A673 (cell line): ENCODE results near the gene MAPK12. TPM values are rescaled to one million over a fixed set of nuclear protein-coding genes. Genes with fewer than 3 reads are reported as not detected.

Experiments
- BruUV-seq: library from RNA; stranded (reverse); fragments of 400-500 nt; replicated peaks from 2 replicates; lab custom pipeline; 2021; lab: Mats Ljungman, UMichigan
- CTCF ChIA-PET: fragments of 300-600 bp; sonication (Branson Sonifier 250); formaldehyde crosslinking; loops from one replicate; lab custom pipeline; 2022; ENCODE audit warnings: antibody characterized with exemption; lab: Charles Lee
- POLR2A ChIA-PET: fragments of 300-600 bp; sonication (Branson Sonifier 250); formaldehyde crosslinking; loops from one replicate; lab custom pipeline; 2022; ENCODE audit warnings: antibody characterized with exemption; ENCODE audit not compliant: low non-redundant PET; lab: Charles Lee
- DNase-seq: peaks from one replicate; pipeline ENCODE4 v3.0.0-alpha.2; 2015; ENCODE audit warnings: low spot score
- H3K27ac ChIP-seq: fragments of 200-600 bp; sonication (generic); 2 replicates; pipeline ENCODE4 v1.5.1; 2016; ENCODE audit warnings: mixed run types, low read depth, mild to moderate bottlenecking, mixed read lengths, antibody characterized with exemption, low read length; ENCODE audit not compliant: poor library complexity, severe bottlenecking
- H3K27me3 ChIP-seq: fragments of 200-600 bp; sonication (generic); replicated peaks from 2 replicates; pipeline ENCODE4 v1.6.1; 2017; ENCODE audit warnings: mixed run types, low read depth, mild to moderate bottlenecking, mixed read lengths, antibody characterized with exemption, low read length; ENCODE audit not compliant: insufficient read depth, poor library complexity
- H3K36me3 ChIP-seq: fragments of 200-600 bp; sonication (generic); 2 replicates; pipeline ENCODE4 v1.6.1; 2016; ENCODE audit warnings: mixed run types, mild to moderate bottlenecking, mixed read lengths, antibody characterized with exemption, low read length; ENCODE audit not compliant: insufficient read depth, poor library complexity, severe bottlenecking
- H3K4me1 ChIP-seq: fragments of 200-600 bp; sonication (generic); 2 replicates; pipeline ENCODE4 v1.6.1; 2017; ENCODE audit warnings: mixed run types, mild to moderate bottlenecking, mixed read lengths, antibody characterized with exemption, low read length; ENCODE audit not compliant: insufficient read depth, poor library complexity, severe bottlenecking
- H3K4me3 ChIP-seq: fragments of 200-600 bp; sonication (generic); 2 replicates; pipeline ENCODE4 v1.5.1; 2016; ENCODE audit warnings: low read depth, mixed run types, mild to moderate bottlenecking, mixed read lengths, low read length; ENCODE audit not compliant: poor library complexity, severe bottlenecking
- H3K9me3 ChIP-seq: fragments of 200-600 bp; sonication (generic); 2 replicates; pipeline ENCODE4 v1.6.1; 2016; ENCODE audit warnings: mixed run types, low read depth, mild to moderate bottlenecking, mixed read lengths, antibody characterized with exemption, low read length; ENCODE audit not compliant: poor library complexity, severe bottlenecking
- CTCF ChIP-seq: fragments of 300-800, 200-600 bp; sonication (generic); conservative IDR thresholded peaks from 2 replicates; pipeline ENCODE4 v1.5.1; 2017; ENCODE audit warnings: low read depth, mild to moderate bottlenecking, antibody characterized with exemption, low read length, moderate library complexity, mixed read lengths
- EZH2 ChIP-seq: fragments of 200-600 bp; sonication (generic); IDR thresholded peaks from 2 replicates; pipeline ENCODE4 v1.6.1; 2017; ENCODE audit warnings: borderline replicate concordance, low read depth, mild to moderate bottlenecking, mixed read lengths, antibody characterized with exemption, low read length; ENCODE audit not compliant: poor library complexity, severe bottlenecking
- intact Hi-C: fragments of 100-400 bp; cut with micrococcal nuclease; formaldehyde crosslinking; loops from one replicate; pipeline ENCODE4 v1.10.0; 2022; ENCODE audit not compliant: unreplicated experiment
- total RNA-seq: library from RNA; stranded (reverse); gene quantifications from 2 replicates; pipeline ENCODE4 v1.2.3, GENCODE V29; 2021

The MAPK12 gene
- total RNA-seq, 1 experiment from 2014 or later, result 20.8 TPM

DNA sequence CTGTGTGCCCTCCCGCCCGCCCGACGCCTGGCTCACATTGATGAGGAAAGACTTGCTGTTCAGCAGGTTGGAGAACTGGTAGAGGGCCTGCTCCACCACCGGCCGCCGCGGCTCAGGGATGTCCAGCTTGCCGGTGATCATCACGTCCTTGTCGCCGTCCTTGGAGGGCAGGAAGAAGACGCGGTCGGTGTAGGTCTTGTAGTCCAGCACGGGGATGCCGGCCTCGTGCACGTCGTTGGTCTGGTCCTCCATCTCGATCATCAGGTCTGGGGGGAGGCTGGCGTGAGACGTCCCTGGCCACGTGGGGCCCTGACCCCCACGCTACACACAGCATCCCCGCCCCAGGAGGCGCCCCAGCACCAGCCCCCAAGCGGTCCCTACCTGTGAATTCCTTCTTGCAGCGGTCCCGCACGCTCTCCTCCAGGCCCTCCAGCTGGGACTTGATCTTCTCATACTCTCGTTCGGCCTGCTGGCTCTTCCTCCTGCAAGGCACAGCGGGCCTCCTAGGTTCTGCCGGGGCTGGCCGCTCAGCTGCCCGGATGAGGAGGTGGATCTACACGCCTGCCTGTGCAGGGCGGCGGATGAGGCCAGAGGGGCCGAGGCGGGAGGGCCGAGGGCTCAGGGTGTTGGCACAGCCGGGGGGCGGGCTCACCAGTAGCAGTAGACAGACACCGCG, 19.4 kb upstream of the MAPK12 start:
- no peaks in the 10 kb centered on the region for H3K9me3 ChIP-seq
- H3K27ac ChIP-seq, result no peak overlapping the region
- no peaks in the 10 kb centered on the region for H3K27me3 ChIP-seq
- CTCF ChIA-PET, result no interaction called here
- H3K4me1 ChIP-seq, result no peaks in the 10 kb centered on the region
- TF ChIP-seq EZH2 (no peak), CTCF (no peak)
- no peak overlapping the region for H3K4me3 ChIP-seq
- intact Hi-C loops, result no loop called here
- TSS peak; percentile 42 for BruUV-seq
- no peak for DNase-seq
- H3K36me3 ChIP-seq, result peaks cover 84% of the 10 kb centered on the region
- POLR2A ChIA-PET, result no interaction called here

DNA sequence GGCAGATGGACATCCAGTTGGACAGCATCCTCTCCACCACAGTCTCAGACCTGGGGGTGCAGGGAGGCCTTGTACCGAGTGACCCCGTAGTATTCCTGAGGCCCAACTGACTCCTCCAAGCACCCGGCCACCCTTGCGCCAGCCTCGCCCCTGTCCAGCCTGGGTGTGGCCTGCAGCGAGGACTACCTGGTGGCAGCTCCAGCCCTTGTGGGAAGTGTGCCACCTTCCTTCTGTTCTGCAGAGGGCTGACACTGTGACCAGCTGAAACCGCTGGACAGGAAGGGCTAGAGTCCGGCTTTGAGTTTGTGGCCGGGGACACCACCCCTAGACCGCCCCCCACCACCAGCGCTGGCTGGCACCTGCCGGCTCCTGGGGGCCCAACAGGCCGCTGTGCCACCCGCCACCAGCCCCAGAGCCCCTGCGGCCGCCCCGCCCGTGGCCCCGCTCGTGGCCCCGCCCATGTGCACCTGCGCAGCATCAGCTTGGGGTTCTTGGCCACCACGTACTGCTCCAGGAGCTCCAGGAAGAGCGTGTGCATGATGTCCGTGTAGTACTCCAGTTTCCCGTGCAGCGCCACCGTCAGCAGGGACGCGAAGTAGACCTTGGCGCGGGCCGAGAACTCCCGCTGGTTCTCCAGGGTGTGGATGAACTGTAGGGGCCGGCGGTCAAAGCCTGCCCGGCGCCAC, 18.7 kb upstream of the MAPK12 start:
- H3K27ac ChIP-seq, result no peak overlapping the region
- peaks cover 87% of the 10 kb centered on the region for H3K36me3 ChIP-seq
- intact Hi-C loops, result no loop called here
- CTCF ChIA-PET, result no interaction called here
- POLR2A ChIA-PET, result no interaction called here
- no peaks in the 10 kb centered on the region for H3K9me3 ChIP-seq
- no peak for TF ChIP-seq EZH2
- no peak for TF ChIP-seq CTCF
- no TSS peak for BruUV-seq
- H3K4me3 ChIP-seq, result no peak overlapping the region
- DNase-seq, result no peak
- no peaks in the 10 kb centered on the region for H3K27me3 ChIP-seq
- peaks cover 2% of the 10 kb centered on the region for H3K4me1 ChIP-seq

- no TSS peak for BruUV-seq
These were observed 17.6 kb upstream of the MAPK12 start for GRCh38 chr22:50278956-50279619.

More at GRCh38 chr22:50278956-50279619, 17.6 kb upstream of the MAPK12 start:
- ChIA-PET CTCF (interaction anchor here (0.5 kb wide), 1 partner anchor 110 kb away, joined by 7 read pairs; no protein-coding TSS in a partner anchor), POLR2A (no interaction called here)
- Histone ChIP-seq H3K4me1 (peaks cover 7% of the 10 kb centered on the region), H3K27ac (no peak overlapping the region), H3K9me3 (no peaks in the 10 kb centered on the region), H3K36me3 (peaks cover 85% of the 10 kb centered on the region), H3K4me3 (no peak overlapping the region), H3K27me3 (no peaks in the 10 kb centered on the region)
- no peak for DNase-seq
- intact Hi-C loops, result loop anchor here (10.0 kb wide), 1 partner anchor 216 kb away; no protein-coding TSS in a partner anchor
- TF ChIP-seq CTCF (no peak), EZH2 (no peak)
